GM10266 (cell line): ENCODE data around the gene PHLDB2.

Experiments used
- DNase-seq: peaks from one replicate; pipeline ENCODE4 v3.0.0; 2012; ENCODE audit errors: extremely low spot score
- TF ChIP-seq, protein P1 (sequence below): IDR thresholded peaks from 2 replicates; pipeline ENCODE4 v1.5.1; 2012; ENCODE audit warnings: mild to moderate bottlenecking, low read depth; ENCODE audit not compliant: control insufficient read depth, insufficient read depth; ENCODE audit errors: missing control alignments

Gene PHLDB2

DNA sequence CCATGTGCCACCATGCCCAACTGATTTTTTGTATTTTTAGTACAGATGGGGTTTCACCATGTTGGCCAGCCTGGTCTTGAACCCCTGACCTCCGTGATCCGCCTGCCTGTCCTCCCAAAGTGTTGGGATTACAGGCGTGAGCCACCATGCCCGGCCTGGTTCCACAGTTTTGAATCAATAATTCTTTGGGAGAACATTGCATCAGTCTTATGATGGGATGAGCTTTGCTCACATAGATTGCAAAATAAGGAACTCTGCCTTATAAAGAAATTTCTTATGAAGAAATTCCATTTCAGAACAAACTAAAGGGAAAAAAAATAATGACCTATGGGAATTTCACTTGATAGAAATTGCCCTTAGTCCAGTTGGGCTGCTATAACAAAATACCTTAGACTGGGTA is 159.6 kb downstream of the PHLDB2 start:
- DNase-seq: no peak
- TF ChIP-seq, protein P1, sequence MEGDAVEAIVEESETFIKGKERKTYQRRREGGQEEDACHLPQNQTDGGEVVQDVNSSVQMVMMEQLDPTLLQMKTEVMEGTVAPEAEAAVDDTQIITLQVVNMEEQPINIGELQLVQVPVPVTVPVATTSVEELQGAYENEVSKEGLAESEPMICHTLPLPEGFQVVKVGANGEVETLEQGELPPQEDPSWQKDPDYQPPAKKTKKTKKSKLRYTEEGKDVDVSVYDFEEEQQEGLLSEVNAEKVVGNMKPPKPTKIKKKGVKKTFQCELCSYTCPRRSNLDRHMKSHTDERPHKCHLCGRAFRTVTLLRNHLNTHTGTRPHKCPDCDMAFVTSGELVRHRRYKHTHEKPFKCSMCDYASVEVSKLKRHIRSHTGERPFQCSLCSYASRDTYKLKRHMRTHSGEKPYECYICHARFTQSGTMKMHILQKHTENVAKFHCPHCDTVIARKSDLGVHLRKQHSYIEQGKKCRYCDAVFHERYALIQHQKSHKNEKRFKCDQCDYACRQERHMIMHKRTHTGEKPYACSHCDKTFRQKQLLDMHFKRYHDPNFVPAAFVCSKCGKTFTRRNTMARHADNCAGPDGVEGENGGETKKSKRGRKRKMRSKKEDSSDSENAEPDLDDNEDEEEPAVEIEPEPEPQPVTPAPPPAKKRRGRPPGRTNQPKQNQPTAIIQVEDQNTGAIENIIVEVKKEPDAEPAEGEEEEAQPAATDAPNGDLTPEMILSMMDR: no peak

DNA sequence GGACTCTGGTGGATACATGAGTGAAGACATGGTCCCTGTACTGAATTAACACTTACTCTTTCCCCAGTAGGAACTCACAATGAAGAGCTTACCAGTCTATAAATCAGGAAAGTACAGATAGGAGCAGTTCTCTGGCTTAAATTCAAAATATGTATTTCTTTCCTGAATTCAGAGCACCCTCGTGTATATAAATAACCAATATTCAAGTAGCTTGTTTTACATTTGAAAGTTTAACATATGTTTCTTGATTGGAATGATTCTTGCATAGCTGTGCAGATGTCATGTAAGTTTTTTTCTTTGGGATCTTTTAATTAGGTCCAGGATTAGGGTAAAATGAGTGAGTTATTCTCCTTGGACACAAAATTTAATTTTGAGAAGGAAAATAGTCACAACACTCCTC is 160.7 kb downstream of the PHLDB2 start:
- no peak for DNase-seq

DNA sequence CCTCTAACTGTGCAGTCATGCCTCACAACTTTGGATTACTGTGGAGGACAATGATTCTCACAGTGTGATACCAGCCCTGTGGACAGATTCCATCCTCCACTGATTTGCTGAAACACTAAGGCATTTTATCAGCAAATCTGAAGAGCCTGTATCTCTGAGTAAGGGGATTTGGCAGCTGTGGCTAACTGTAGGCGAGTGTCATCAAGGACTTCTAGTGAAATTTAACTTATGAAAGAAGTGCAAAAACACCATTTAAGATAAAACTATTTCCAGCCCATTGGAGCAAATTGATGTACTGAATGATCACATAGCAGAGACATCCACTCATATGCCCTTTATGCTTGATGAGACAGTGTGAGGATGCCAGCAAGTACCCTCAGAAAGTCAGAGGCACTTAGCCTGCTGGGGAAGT is 161.6 kb downstream of the PHLDB2 start:
- TF ChIP-seq, protein P1: no peak

More for the DNA sequence above, 160.7 kb downstream of the PHLDB2 start:
- TF ChIP-seq, protein P1: no peak

More for the DNA sequence above, 161.6 kb downstream of the PHLDB2 start:
- DNase-seq: no peak
